ENCODE measurements around the gene MYO9B.

MYO9B gene

GRCh38 chr19:17192751-17193150, 117.2 kb downstream of the MYO9B start:
- peaks cover 75% of the 10 kb centered on the region for H3K36me3 ChIP-seq (ENCODE audit: insufficient read depth, low read length)
- no peak overlapping the region for H3K4me2 ChIP-seq (ENCODE audit: low read length)

GRCh38 chr19:17194608-17195007, 119.0 kb downstream of the MYO9B start:
- Histone ChIP-seq H3K4me1 (ENCODE audit: insufficient read depth, low read length, severe bottlenecking) (peaks cover 23% of the 10 kb centered on the region), H3K36me3 (ENCODE audit: insufficient read depth, low read length) (peaks cover 75% of the 10 kb centered on the region), H4K20me1 (ENCODE audit: insufficient read depth, low read length) (no peaks in the 10 kb centered on the region), H3K9me3 (ENCODE audit: low read length) (no peaks in the 10 kb centered on the region), H3K79me2 (ENCODE audit: insufficient read depth, low read length) (no peaks in the 10 kb centered on the region), H3K27ac (ENCODE audit: low read depth, low read length, poor library complexity, severe bottlenecking) (no peak overlapping the region), H2AFZ (ENCODE audit: low read length) (no peak overlapping the region), H3K27me3 (ENCODE audit: insufficient read depth, low read length) (no peaks in the 10 kb centered on the region), H3K4me3 (ENCODE audit: low read depth, low read length, poor library complexity, severe bottlenecking) (no peak overlapping the region), H3K4me2 (ENCODE audit: low read length) (no peak overlapping the region), H3K9ac (ENCODE audit: low read length) (no peak overlapping the region), H3K9me2 (ENCODE audit: low read depth, low read length) (no peaks in the 10 kb centered on the region), H3F3A (ENCODE audit: insufficient read depth, low read length) (peaks cover 7% of the 10 kb centered on the region; the same call in 1 of the 2 replicates)
- TF ChIP-seq EZH2 (IDR thresholded peaks at IDR 0.05; ENCODE audit: borderline replicate concordance, low read length) = no peak
- TF ChIP-seq, protein P1, sequence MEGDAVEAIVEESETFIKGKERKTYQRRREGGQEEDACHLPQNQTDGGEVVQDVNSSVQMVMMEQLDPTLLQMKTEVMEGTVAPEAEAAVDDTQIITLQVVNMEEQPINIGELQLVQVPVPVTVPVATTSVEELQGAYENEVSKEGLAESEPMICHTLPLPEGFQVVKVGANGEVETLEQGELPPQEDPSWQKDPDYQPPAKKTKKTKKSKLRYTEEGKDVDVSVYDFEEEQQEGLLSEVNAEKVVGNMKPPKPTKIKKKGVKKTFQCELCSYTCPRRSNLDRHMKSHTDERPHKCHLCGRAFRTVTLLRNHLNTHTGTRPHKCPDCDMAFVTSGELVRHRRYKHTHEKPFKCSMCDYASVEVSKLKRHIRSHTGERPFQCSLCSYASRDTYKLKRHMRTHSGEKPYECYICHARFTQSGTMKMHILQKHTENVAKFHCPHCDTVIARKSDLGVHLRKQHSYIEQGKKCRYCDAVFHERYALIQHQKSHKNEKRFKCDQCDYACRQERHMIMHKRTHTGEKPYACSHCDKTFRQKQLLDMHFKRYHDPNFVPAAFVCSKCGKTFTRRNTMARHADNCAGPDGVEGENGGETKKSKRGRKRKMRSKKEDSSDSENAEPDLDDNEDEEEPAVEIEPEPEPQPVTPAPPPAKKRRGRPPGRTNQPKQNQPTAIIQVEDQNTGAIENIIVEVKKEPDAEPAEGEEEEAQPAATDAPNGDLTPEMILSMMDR (IDR thresholded peaks at IDR 0.05; ENCODE audit: low read length) = no peak

More at GRCh38 chr19:17192751-17193150, 117.2 kb downstream of the MYO9B start:
- H3K9ac ChIP-seq (ENCODE audit: low read length) = no peak overlapping the region
- H3K79me2 ChIP-seq (ENCODE audit: insufficient read depth, low read length) = no peaks in the 10 kb centered on the region
- peaks cover 7% of the 10 kb centered on the region; the same call in 1 of the 2 replicates for H3F3A ChIP-seq (ENCODE audit: insufficient read depth, low read length)
- H3K27me3 ChIP-seq (ENCODE audit: insufficient read depth, low read length) = no peaks in the 10 kb centered on the region
- TF ChIP-seq EZH2 (IDR thresholded peaks at IDR 0.05; ENCODE audit: borderline replicate concordance, low read length) = no peak
- TF ChIP-seq, protein P1 (IDR thresholded peaks at IDR 0.05; ENCODE audit: low read length) = no peak
- H4K20me1 ChIP-seq (ENCODE audit: insufficient read depth, low read length) = no peaks in the 10 kb centered on the region
- no peak overlapping the region for H2AFZ ChIP-seq (ENCODE audit: low read length)
- no peaks in the 10 kb centered on the region for H3K9me2 ChIP-seq (ENCODE audit: low read depth, low read length)
- H3K4me1 ChIP-seq (ENCODE audit: insufficient read depth, low read length, severe bottlenecking) = peaks cover 26% of the 10 kb centered on the region
- H3K9me3 ChIP-seq (ENCODE audit: low read length) = no peaks in the 10 kb centered on the region
- H3K4me3 ChIP-seq (ENCODE audit: low read depth, low read length, poor library complexity, severe bottlenecking) = no peak overlapping the region
- peak overlapping the region; percentile 89 for H3K27ac ChIP-seq (ENCODE audit: low read depth, low read length, poor library complexity, severe bottlenecking)

- Histone ChIP-seq H3F3A (ENCODE audit: insufficient read depth, low read length) (peaks cover 7% of the 10 kb centered on the region; the same call in 1 of the 2 replicates), H3K9ac (ENCODE audit: low read length) (no peak overlapping the region), H3K36me3 (ENCODE audit: insufficient read depth, low read length) (peaks cover 74% of the 10 kb centered on the region), H3K4me3 (ENCODE audit: low read depth, low read length, poor library complexity, severe bottlenecking) (no peak overlapping the region), H3K27ac (ENCODE audit: low read depth, low read length, poor library complexity, severe bottlenecking) (no peak overlapping the region), H3K9me3 (ENCODE audit: low read length) (no peaks in the 10 kb centered on the region), H3K9me2 (ENCODE audit: low read depth, low read length) (no peaks in the 10 kb centered on the region), H4K20me1 (ENCODE audit: insufficient read depth, low read length) (no peaks in the 10 kb centered on the region), H3K4me1 (ENCODE audit: insufficient read depth, low read length, severe bottlenecking) (peaks cover 18% of the 10 kb centered on the region), H3K79me2 (ENCODE audit: insufficient read depth, low read length) (no peaks in the 10 kb centered on the region), H3K27me3 (ENCODE audit: insufficient read depth, low read length) (no peaks in the 10 kb centered on the region), H3K4me2 (ENCODE audit: low read length) (no peak overlapping the region), H2AFZ (ENCODE audit: low read length) (no peak overlapping the region)
- TF ChIP-seq, protein P1 (IDR thresholded peaks at IDR 0.05; ENCODE audit: low read length) = no peak
- no peak for TF ChIP-seq EZH2 (IDR thresholded peaks at IDR 0.05; ENCODE audit: borderline replicate concordance, low read length)
Measured at GRCh38 chr19:17195106-17195505, 119.5 kb downstream of the MYO9B start.
